ENCODE results near the gene NRXN3. TPM values are rescaled to one million over a fixed set of nuclear protein-coding genes. Genes with fewer than 3 reads are reported as not detected.
"Not testable (repeated sequence)": the region's sequence is repeated elsewhere in the genome, so short reads cannot be mapped to it uniquely, and the experiment has no call there.

NRXN3 gene
- total and polyA plus RNA-seq, 2 experiments from 2014 or later = 1.0 to 1.8 TPM

DNA sequence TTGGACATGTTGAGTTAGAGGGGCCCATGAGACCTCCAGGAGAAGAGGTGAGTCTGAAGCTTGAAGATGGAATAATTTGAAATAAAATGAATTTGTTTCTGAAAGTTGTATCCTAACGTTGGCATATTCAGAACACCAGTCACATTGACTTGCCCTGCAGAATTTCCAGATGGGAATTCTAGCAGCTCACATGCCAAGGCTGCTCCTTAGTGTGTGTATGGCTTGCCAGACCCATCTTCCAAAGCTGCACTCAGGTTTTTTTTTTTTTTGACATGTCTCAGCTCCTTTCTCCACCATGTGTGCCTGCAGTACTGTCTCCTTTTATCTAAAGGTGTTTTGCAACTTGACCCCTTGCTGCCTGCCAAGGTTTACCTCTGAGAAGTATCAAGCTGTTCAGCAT lies 261.9 kb downstream of the NRXN3 start:
- Histone ChIP-seq H3K27me3 (ENCODE audit: insufficient read depth) (no peaks in the 10 kb centered on the region), H3K27ac (ENCODE audit: low read depth) (no peak overlapping the region), H3K4me2 (no peak overlapping the region), H3K9me2 (ENCODE audit: insufficient read depth) (no peaks in the 10 kb centered on the region), H3K4me1 (ENCODE audit: insufficient read depth) (no peaks in the 10 kb centered on the region), H2AFZ (no peak overlapping the region), H3F3A (replicated peaks; ENCODE audit: low read depth) (no peaks in the 10 kb centered on the region), H3K4me3 (no peak overlapping the region), H3K79me2 (replicated peaks; ENCODE audit: insufficient read depth) (no peaks in the 10 kb centered on the region), H4K20me1 (replicated peaks; ENCODE audit: insufficient read depth) (no peaks in the 10 kb centered on the region; the same call in 1 of the 2 replicates), H3K36me3 (ENCODE audit: insufficient read depth) (no peaks in the 10 kb centered on the region)
- no peak for TF ChIP-seq ZNF462 (CRISPR knock-in tag; IDR thresholded peaks at IDR 0.05)
- TF ChIP-seq CREB1 (CRISPR knock-in tag; IDR thresholded peaks at IDR 0.05; ENCODE audit: low read depth) = no peak
- ATAC-seq (no peak), DNase-seq (ENCODE audit: low spot score) (no peak)
- Mint-ChIP-seq H3K9me3 (no peaks in the 10 kb centered on the region), H3K4me1 (no peaks in the 10 kb centered on the region), H3K27ac (no peak overlapping the region), H3K4me3 (no peak overlapping the region), H3K36me3 (ENCODE audit: low read depth) (no peaks in the 10 kb centered on the region), H3K27me3 (ENCODE audit: insufficient read depth, low read depth, poor library complexity) (peaks cover 2% of the 10 kb centered on the region)

DNA sequence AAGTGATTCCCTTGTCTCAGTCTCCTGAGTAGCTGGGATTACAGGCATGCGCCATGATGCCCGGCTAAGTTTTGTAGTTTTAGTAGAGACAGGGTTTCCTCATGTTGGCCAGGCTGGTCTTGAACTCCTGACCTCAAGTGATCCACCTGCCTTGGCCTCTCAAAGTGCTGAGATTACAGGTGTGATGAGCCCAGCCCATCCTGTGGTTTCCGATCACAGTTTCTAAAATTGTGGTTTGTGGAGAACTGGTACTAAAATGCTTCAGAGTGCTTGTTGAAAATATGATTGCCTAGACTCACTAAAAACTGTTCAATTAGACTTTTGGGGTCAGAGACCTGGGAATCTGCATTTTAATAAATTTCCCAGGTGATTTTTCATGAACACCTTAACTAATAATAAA lies 267.3 kb downstream of the NRXN3 start:
- not testable (repeated sequence) for H3K9me3 Mint-ChIP-seq; H3K4me3 ChIP-seq; H3K36me3 ChIP-seq (ENCODE audit: insufficient read depth); H3K27me3 Mint-ChIP-seq (ENCODE audit: insufficient read depth, low read depth, poor library complexity); H3K36me3 Mint-ChIP-seq (ENCODE audit: low read depth); H3K9me2 ChIP-seq (ENCODE audit: insufficient read depth); H3K4me3 Mint-ChIP-seq; H3K27ac ChIP-seq (ENCODE audit: low read depth); H2AFZ ChIP-seq; ATAC-seq; H3K27ac Mint-ChIP-seq; H4K20me1 ChIP-seq (replicated peaks; ENCODE audit: insufficient read depth); H3K27me3 ChIP-seq (ENCODE audit: insufficient read depth); H3F3A ChIP-seq (replicated peaks; ENCODE audit: low read depth); H3K4me2 ChIP-seq; H3K4me1 Mint-ChIP-seq; H3K79me2 ChIP-seq (replicated peaks; ENCODE audit: insufficient read depth); DNase-seq (ENCODE audit: low spot score); H3K4me1 ChIP-seq (ENCODE audit: insufficient read depth)

Data from GM23338 (cell line).